ENCODE data around the gene LUC7L2.
"Not testable (repeated sequence)": the region's sequence is repeated elsewhere in the genome, so short reads cannot be mapped to it uniquely, and the experiment has no call there.

The LUC7L2 gene

GRCh38 chr7:139446051-139446890 is 86.6 kb downstream of the LUC7L2 start:
- DNase-seq (ENCODE audit: low read depth in 2 of 2): no peak

- DNase-seq (ENCODE audit: low read depth in 2 of 2): no peak
Observed at GRCh38 chr7:139450851-139451250, 91.2 kb downstream of the LUC7L2 start.

- no peak for DNase-seq (ENCODE audit: low read depth in 2 of 2)
Observed at GRCh38 chr7:139451638-139452037, 91.9 kb downstream of the LUC7L2 start.

GRCh38 chr7:139452958-139453672 is 93.4 kb downstream of the LUC7L2 start:
- DNase-seq (ENCODE audit: low read depth in 2 of 2): no peak

- no peak for DNase-seq (ENCODE audit: low read depth in 2 of 2)
Observed at GRCh38 chr7:139453673-139454321, 94.1 kb downstream of the LUC7L2 start.

GRCh38 chr7:139455789-139456188 is 96.1 kb downstream of the LUC7L2 start:
- no peak for DNase-seq (ENCODE audit: low read depth in 2 of 2)

GRCh38 chr7:139456511-139456910 is 96.8 kb downstream of the LUC7L2 start:
- no peak for DNase-seq (ENCODE audit: low read depth in 2 of 2)

GRCh38 chr7:139457153-139457946 is 97.7 kb downstream of the LUC7L2 start:
- no peak for DNase-seq (ENCODE audit: low read depth in 2 of 2)

- DNase-seq (ENCODE audit: low read depth in 2 of 2): not testable (repeated sequence)
Observed at GRCh38 chr7:139463421-139463820, 103.7 kb downstream of the LUC7L2 start.

GRCh38 chr7:139464511-139464910 is 104.8 kb downstream of the LUC7L2 start:
- DNase-seq (ENCODE audit: low read depth in 2 of 2): not testable (repeated sequence)

- not testable (repeated sequence) for DNase-seq (ENCODE audit: low read depth in 2 of 2)
Observed at GRCh38 chr7:139465072-139465471, 105.4 kb downstream of the LUC7L2 start.

- not testable (repeated sequence) for DNase-seq (ENCODE audit: low read depth in 2 of 2)
Observed at GRCh38 chr7:139467729-139468128, 108.0 kb downstream of the LUC7L2 start.

GRCh38 chr7:139468281-139468680 is 108.6 kb downstream of the LUC7L2 start:
- not testable (repeated sequence) for DNase-seq (ENCODE audit: low read depth in 2 of 2)

GRCh38 chr7:139471740-139472353 is 112.2 kb downstream of the LUC7L2 start:
- no peak for DNase-seq (ENCODE audit: low read depth in 2 of 2)
